Subcutaneous adipose tissue (tissue), 4 donors: ENCODE measurements around the gene PTPRS. TPM values are rescaled to one million over a fixed set of nuclear protein-coding genes. Genes with fewer than 3 reads are reported as not detected.

Source experiments
- total RNA-seq, 4 donors: library from RNA; depleted of rRNA; stranded (reverse); fragments of >200 nt; gene quantifications; one replicate each; pipeline ENCODE4 v1.1.0, GENCODE V29; 2016
- TF ChIP-seq, protein P1 (sequence below): fragments of 450-650 bp; IDR thresholded peaks from one replicate; pipeline ENCODE4 v1.5.1; 2016; ENCODE audit warnings: low read depth, mild to moderate bottlenecking, control low read depth, antibody characterized with exemption, moderate library complexity

Gene PTPRS
- total RNA-seq, 4 donors from 2014 or later = 261 to 700 (median 461) TPM

DNA sequence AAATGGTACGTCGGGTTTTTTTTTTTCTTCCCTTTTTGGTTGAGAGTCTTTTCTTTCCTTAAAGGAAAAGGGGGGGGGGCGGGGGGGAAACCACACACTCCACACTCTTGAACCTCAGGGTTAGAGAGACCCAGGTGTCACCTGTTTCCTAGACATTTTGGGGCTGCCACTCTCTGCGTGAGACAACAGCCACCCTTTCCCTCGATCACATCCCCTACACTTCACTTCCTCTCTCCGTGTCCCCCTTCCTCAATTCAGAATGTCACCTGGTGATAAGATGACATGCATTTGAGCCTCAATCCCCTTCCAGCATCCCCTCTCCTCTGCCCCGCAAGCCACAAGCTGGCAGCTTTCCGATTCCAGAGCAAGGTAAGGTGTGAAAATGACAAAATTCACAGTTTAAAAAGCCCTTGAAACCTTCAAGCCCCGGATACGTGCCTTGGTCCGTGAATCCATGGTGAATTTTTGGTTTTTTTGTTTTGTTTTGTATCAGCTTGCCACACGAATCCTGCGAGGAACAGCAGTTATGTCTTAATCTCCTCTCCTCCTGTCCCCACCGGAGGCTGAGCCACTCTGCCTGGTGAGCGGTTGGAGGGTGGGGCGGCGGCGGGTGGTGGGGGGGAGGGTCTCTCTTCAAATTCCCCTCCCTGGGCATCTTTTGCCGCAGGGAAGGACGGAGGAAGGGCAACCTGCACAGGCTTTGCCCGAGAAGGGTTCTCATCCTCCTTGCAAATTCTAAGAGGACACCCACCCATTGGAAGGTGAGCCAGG lies 4.2 kb downstream of the PTPRS start:
- TF ChIP-seq, protein P1, sequence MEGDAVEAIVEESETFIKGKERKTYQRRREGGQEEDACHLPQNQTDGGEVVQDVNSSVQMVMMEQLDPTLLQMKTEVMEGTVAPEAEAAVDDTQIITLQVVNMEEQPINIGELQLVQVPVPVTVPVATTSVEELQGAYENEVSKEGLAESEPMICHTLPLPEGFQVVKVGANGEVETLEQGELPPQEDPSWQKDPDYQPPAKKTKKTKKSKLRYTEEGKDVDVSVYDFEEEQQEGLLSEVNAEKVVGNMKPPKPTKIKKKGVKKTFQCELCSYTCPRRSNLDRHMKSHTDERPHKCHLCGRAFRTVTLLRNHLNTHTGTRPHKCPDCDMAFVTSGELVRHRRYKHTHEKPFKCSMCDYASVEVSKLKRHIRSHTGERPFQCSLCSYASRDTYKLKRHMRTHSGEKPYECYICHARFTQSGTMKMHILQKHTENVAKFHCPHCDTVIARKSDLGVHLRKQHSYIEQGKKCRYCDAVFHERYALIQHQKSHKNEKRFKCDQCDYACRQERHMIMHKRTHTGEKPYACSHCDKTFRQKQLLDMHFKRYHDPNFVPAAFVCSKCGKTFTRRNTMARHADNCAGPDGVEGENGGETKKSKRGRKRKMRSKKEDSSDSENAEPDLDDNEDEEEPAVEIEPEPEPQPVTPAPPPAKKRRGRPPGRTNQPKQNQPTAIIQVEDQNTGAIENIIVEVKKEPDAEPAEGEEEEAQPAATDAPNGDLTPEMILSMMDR = no peak

DNA sequence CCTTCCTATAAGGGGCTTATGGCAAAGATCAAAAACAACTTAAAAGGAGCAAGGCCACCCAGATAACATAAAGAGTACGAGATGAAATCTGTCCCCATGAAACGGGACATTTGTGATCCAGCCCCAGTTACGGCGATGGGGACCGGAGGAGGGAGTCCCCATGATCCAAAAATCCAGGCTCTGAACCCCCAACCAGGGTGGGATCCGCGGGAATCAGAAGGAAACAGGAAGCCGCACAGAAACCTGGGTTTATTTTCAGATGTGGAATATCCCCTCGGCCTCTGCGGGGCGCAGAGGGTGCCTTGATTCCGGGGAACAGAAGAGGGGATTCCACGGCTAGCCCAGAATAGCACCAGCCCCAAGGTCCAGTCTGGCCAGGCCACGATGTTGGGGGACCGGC lies 5.0 kb downstream of the PTPRS start:
- TF ChIP-seq, protein P1 = no peak

DNA sequence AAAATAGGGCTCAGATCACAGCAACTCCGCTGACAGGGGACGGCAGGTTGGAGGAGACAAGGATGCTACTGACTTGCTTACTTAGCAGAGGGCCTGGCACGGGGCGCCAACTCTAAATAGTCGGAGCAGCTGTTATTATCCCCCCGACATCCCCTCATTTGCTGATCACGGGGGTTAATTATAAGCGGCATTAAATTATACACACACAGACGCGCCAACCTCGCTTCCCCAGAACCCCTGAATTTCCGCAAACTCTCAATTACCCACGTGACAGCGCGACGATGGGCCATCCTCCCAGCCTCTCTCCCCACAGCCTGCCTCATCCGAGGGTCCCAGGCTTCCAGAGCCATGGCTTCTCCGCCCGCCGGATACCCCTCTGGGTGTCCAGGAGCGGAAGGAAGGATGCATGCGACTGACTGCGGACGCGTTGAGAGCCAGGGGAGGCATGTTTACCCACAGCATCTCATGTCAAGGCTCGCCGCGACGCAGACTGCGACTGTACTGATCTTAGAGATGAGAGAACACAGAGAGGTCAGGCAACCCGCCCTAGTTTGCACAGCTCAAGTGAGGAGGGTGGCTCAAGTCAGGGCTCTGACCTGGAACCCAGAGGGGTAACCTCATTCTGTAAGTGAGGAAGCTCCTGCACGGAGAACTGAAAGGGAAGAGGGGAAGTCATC lies 5.7 kb downstream of the PTPRS start:
- TF ChIP-seq, protein P1 = no peak

DNA sequence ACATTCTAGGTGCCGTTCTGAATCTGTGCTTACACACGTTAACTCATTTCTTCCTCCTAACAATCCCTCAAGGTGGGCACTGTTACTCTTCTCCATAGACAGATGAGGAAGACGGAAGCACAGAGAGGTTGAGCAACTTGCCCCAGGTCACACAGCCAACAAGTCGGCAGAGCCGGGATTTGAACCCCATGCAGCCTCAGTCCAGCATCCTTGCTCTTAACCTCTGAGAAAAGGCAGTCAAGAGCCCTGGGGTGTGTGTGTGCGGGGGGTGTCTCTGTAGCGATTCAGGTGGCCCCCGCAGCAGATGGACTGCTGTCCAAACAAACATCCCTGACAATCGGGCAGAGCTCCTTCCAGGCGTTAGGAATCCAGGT lies 6.3 kb downstream of the PTPRS start:
- TF ChIP-seq, protein P1 = no peak

DNA sequence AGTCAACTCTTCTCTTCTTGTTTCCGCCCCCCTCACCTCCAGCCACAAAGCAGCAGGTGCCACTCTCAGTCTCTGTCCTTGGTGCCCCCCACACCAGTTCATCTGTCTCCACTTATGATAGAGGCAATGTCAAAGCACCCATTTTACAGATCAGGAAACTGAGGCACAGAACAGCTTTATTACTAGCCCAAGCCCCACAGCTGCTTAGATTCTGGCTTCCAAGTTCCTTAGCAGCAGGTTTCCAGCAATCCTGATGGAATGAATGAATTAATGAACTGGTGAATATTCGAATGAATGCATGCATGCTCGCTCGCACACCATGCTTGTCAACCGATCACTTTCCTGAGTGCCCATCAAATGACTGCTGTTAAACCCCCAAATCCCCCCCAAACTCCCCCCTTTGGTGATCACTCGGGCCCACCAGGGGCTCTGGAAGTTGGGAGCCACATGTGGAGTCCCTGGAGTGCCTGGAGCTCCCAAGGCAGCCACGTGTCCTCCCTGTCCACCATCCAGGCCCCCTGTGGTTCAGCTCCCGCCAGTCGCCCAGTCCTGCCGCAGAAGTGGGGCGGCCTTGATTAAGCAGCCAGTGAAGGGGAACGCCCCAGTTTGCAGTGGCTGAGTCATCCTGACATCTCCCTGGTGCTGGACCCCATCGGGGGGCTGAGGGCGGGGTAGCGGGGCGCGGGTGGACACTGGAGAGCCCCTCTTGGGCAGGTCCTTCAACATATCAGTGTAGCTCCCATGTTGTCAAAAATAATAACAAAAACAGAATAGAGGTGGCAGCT lies 6.8 kb downstream of the PTPRS start:
- TF ChIP-seq, protein P1 = no peak

DNA sequence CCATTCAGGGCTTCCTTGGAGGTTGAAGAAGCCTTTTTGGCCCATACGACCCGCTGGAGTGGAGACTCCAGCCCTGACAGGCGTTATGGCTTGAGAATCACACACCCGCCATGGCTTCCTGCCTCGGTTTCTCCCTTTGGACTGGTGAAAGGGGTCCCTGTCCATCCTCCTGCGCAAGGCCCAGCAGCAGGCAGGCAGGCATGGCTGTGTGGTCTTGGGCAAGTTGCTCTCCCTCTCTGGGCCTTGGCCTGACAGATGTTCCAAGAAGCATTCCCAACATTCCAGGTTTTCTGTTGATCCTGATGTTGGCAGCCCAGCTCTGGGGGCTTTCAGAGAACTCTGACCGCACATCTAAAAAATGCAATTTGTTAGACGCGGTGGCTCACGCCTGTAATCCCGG lies 8.1 kb downstream of the PTPRS start:
- TF ChIP-seq, protein P1 = no peak

DNA sequence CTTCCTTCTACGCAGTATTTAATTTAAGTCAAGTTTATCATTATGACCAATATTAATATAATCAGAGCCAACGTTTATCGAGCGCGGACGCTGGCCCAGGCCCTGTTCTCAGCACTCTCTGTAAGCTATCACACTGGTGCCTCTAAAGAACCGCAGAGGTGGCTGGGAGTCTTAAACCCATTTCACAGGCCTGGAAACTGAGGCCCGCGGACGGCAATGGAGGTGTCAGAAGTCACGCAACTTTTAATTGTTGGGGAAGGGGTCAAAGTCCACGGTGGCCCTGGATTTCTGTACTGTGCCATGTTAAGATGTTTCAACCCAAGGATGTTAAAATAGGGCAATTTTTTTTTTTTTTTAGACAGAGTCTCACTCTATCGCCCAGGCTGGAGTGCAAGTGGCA lies 8.8 kb downstream of the PTPRS start:
- TF ChIP-seq, protein P1 = no peak
